HepG2 (cell line): ENCODE measurements around the gene SPX. TPM values are rescaled to one million over a fixed set of nuclear protein-coding genes. Genes with fewer than 3 reads are reported as not detected.

ENCODE experiments used
- polyA plus RNA-seq, 8 experiments: library from polyadenylated mRNA; depleted of rRNA in 3 of 8; stranded (reverse) in 7 of 8; unstranded in 1 of 8; fragments of >200 nt; fragmentation: Illumina TruSeq in 4 of 8; extraction: Trizol in 4 of 8; gene quantifications; 2 replicates each; pipeline versions ENCODE4 v1.2.1 to v1.2.3, GENCODE V29; 2011 to 2016; ENCODE audit warnings: low read depth in 4 of 8, missing spikeins in 1 of 8, mixed read lengths in 1 of 8; ENCODE audit not compliant: insufficient read depth in 1 of 8
- total RNA-seq, 5 experiments: library from RNA; depleted of rRNA; stranded (reverse); fragments of >200 nt; fragmentation: Illumina TruSeq; extraction: Trizol; gene quantifications; 2 replicates each; pipeline ENCODE4 v1.2.3, GENCODE V29; 2016; ENCODE audit warnings: low read depth in 1 of 5

Gene SPX
- total and polyA plus RNA-seq, 2 of the 13 experiments (the other 11 are each of a cell fraction or from before 2014, with no cell fraction given): 0.07 to 0.16 TPM

Other genes with a start within 250 kb of the SPX start
- gene SLCO1A2, start 191.4 kb upstream of the SPX start, total RNA-seq (2016; rRNA removed; fragmentation: Illumina TruSeq; extraction: Trizol): not detected in 2 replicates
- gene SLCO1A2, start 191.4 kb upstream of the SPX start, polyA plus RNA-seq (2011; rRNA removed): not detected in 2 replicates
- gene IAPP, start 153.4 kb upstream of the SPX start, total RNA-seq (2016; rRNA removed; fragmentation: Illumina TruSeq; extraction: Trizol): not detected in 2 replicates
- not detected in 2 replicates for gene IAPP, start 153.4 kb upstream of the SPX start, polyA plus RNA-seq (2011; rRNA removed)
- 9.6 and 15.5 TPM in 2 replicates for gene PYROXD1, start 88.6 kb upstream of the SPX start, total RNA-seq (2016; rRNA removed; fragmentation: Illumina TruSeq; extraction: Trizol)
- 4.3 and 5.0 TPM in 2 replicates for gene PYROXD1, start 88.6 kb upstream of the SPX start, polyA plus RNA-seq (2011; rRNA removed)
- gene RECQL, start 24.7 kb upstream of the SPX start, total RNA-seq (2016; rRNA removed; fragmentation: Illumina TruSeq; extraction: Trizol): 41.5 and 71.8 TPM in 2 replicates
- 5.2 and 7.2 TPM in 2 replicates for gene RECQL, start 24.7 kb upstream of the SPX start, polyA plus RNA-seq (2011; rRNA removed)
- 38.4 and 55.5 TPM in 2 replicates for gene GOLT1B, start 24.5 kb upstream of the SPX start, total RNA-seq (2016; rRNA removed; fragmentation: Illumina TruSeq; extraction: Trizol)
- gene GOLT1B, start 24.5 kb upstream of the SPX start, polyA plus RNA-seq (2011; rRNA removed): 19.5 and 23.6 TPM in 2 replicates
- gene GYS2, start 78.6 kb downstream of the SPX start, total RNA-seq (2016; rRNA removed; fragmentation: Illumina TruSeq; extraction: Trizol): not detected in 2 replicates
- gene GYS2, start 78.6 kb downstream of the SPX start, polyA plus RNA-seq (2011; rRNA removed): not detected in 2 replicates
- not detected in 2 replicates for gene LDHB, start 131.5 kb downstream of the SPX start, total RNA-seq (2016; rRNA removed; fragmentation: Illumina TruSeq; extraction: Trizol)
- gene LDHB, start 131.5 kb downstream of the SPX start, polyA plus RNA-seq (2011; rRNA removed): 0.08 TPM in 1 of 2 replicates, not detected in the other
- not detected in 2 replicates for gene KCNJ8, start 248.4 kb downstream of the SPX start, total RNA-seq (2016; rRNA removed; fragmentation: Illumina TruSeq; extraction: Trizol)
- gene KCNJ8, start 248.4 kb downstream of the SPX start, polyA plus RNA-seq (2011; rRNA removed): not detected in 2 replicates